Upper lobe of left lung (tissue), 6 donors: Measurements from ENCODE around the gene RASSF1. TPM values are rescaled to one million over a fixed set of nuclear protein-coding genes. Genes with fewer than 3 reads are reported as not detected.
A peak's percentile ranks its signal among the peaks of the same experiment; 100 is the strongest.

ENCODE experiments used
- ATAC-seq, 2 donors: fragments of 200-7000 bp; cut with Tn5 transposase; one replicate each; pipeline ENCODE4 v1.9.1; 2022; ENCODE audit warnings: mild to moderate bottlenecking in 2 of 2, moderate library complexity in 2 of 2; ENCODE audit not compliant: low FRiP score in 2 of 2
- DNase-seq, 2 donors: peaks; one replicate each; pipeline ENCODE4 v3.0.0-alpha.2; 2019 to 2020
- H3K27ac ChIP-seq, 4 donors: fragments of 200-600 bp; sonication (generic); one replicate each; pipeline ENCODE4 v1.5.1; 2016 to 2019
- H3K27me3 ChIP-seq, 4 donors: fragments of 200-600 bp; sonication (generic); one replicate each; pipeline ENCODE4 v1.5.1; 2017 to 2019
- H3K36me3 ChIP-seq, 4 donors: fragments of 200-600 bp; sonication (generic); one replicate each; pipeline ENCODE4 v1.5.1; 2016 to 2019
- H3K4me1 ChIP-seq, 4 donors: fragments of 200-600 bp; sonication (generic); one replicate each; pipeline ENCODE4 v1.5.1; 2018 to 2019
- H3K4me3 ChIP-seq, 4 donors: fragments of 200-600 bp; sonication (generic); one replicate each; pipeline ENCODE4 v1.5.1; 2017 to 2019; ENCODE audit warnings: mild to moderate bottlenecking in 2 of 4, moderate library complexity in 1 of 4
- H3K9me3 ChIP-seq, 4 donors: fragments of 200-600 bp; sonication (generic); one replicate each; pipeline ENCODE4 v1.5.1; 2018 to 2019
- EP300 ChIP-seq, 4 donors: sonication (generic); formaldehyde crosslinking; IDR thresholded peaks; one replicate each; pipeline ENCODE4 v1.5.1; 2017; ENCODE audit warnings: antibody characterized with exemption in 4 of 4, control low read depth in 2 of 4
- POLR2A ChIP-seq, 4 donors: fragments of 450-650 bp; IDR thresholded peaks; one replicate each; pipeline ENCODE4 v1.5.1; 2016 to 2017; ENCODE audit warnings: antibody characterized with exemption in 4 of 4, mild to moderate bottlenecking in 2 of 4
- POLR2AphosphoS5 ChIP-seq, 2 donors: sonication (generic); formaldehyde crosslinking; IDR thresholded peaks; one replicate each; pipeline ENCODE4 v1.5.1; 2017; ENCODE audit warnings: antibody characterized with exemption in 2 of 2
- WGBS, 2 donors: methylation state at CpG; one replicate each; pipeline ENCODE4 v1.1.5; 2017 to 2018; 5-methylcytosine and 5-hydroxymethylcytosine counted together
- total RNA-seq, 6 donors: library from RNA; depleted of rRNA in 4 of 6; stranded (reverse); fragments of >200 nt in 4 of 6; gene quantifications; one replicate each; pipeline versions ENCODE4 v1.1.0 to v1.2.1, GENCODE V29; 2016 to 2021
- TF ChIP-seq, protein P1 (sequence below), 6 experiments: fragments of 450-650 bp in 4 of 6; fragments of 200-600 bp in 2 of 6; sonication (generic) in 2 of 6; IDR thresholded peaks; one replicate each; pipeline ENCODE4 v1.5.1; 2016 to 2019; ENCODE audit warnings: antibody characterized with exemption in 6 of 6
- donor health status: DM: no; HTN: no; CAD: no; lungs with moderate emphysema.
- donor health status: DM: no; HTN: yes; CAD: no; lungs with severe emphysema.

The RASSF1 gene
- total RNA-seq, 6 donors from 2014 or later = 42.7 to 78.9 (median 47.7) TPM

DNA sequence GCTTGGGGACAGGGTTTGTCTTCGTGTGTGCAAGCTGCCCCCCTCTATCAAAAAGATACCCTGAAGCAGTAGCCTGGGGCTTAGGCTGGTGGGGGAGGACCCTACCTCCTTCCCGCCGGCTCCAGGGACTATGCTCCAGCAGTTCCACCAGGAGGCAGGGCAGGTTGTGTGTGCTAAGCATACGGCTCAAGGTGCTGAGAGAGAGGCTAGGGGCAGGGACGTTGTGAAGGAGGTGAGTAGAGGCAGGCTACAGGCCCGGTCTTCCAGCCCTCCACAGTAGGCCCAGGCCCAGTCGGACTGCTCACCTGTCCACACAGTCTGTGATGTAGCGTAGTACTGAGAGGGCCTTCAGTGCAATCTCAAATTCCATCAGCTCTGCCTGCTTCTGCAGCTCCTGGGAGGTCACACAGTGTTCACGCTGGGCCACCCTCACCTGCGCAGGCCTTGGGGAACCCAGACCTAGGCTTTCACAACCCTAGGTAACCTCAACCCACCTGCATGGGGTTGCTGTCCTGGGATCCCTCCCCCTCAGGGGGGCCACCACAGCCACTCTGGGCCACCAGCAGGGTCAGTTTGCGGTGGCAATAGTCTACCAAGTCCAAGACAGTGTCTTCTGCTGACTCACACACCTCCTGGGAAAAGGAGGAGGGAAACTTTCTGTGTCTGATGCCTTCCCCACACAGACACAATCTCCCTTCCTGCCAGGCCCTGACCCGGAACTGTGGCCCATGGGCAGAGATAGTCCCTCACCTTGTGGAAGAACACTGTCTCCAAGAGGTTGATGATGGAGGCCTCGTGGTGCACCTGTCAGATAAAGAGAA is 2.4 kb upstream of the RASSF1 start:
- ATAC-seq = no peak
- DNase-seq = peak in 1 of 2 donors; percentile 34
- WGBS, 2 donors = 90 to 97% methylated on average over 6 to 13 of the region's 13 CpGs
- Histone ChIP-seq H3K27me3 (no peaks in the 10 kb centered on the region), H3K36me3 (peaks cover 0 to 7% (median 6%) of the 10 kb centered on the region in 4 donors), H3K4me3 (no peak overlapping the region), H3K9me3 (no peaks in the 10 kb centered on the region), H3K27ac (no peak overlapping the region), H3K4me1 (peaks cover 41 to 63% (median 52%) of the 10 kb centered on the region in 4 donors)
- TF ChIP-seq POLR2AphosphoS5 (IDR thresholded peaks at IDR 0.05) (no peak), EP300 (IDR thresholded peaks at IDR 0.05) (no peak), POLR2A (IDR thresholded peaks at IDR 0.05) (no peak)
- TF ChIP-seq, protein P1, sequence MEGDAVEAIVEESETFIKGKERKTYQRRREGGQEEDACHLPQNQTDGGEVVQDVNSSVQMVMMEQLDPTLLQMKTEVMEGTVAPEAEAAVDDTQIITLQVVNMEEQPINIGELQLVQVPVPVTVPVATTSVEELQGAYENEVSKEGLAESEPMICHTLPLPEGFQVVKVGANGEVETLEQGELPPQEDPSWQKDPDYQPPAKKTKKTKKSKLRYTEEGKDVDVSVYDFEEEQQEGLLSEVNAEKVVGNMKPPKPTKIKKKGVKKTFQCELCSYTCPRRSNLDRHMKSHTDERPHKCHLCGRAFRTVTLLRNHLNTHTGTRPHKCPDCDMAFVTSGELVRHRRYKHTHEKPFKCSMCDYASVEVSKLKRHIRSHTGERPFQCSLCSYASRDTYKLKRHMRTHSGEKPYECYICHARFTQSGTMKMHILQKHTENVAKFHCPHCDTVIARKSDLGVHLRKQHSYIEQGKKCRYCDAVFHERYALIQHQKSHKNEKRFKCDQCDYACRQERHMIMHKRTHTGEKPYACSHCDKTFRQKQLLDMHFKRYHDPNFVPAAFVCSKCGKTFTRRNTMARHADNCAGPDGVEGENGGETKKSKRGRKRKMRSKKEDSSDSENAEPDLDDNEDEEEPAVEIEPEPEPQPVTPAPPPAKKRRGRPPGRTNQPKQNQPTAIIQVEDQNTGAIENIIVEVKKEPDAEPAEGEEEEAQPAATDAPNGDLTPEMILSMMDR (IDR thresholded peaks at IDR 0.05) = no peak

DNA sequence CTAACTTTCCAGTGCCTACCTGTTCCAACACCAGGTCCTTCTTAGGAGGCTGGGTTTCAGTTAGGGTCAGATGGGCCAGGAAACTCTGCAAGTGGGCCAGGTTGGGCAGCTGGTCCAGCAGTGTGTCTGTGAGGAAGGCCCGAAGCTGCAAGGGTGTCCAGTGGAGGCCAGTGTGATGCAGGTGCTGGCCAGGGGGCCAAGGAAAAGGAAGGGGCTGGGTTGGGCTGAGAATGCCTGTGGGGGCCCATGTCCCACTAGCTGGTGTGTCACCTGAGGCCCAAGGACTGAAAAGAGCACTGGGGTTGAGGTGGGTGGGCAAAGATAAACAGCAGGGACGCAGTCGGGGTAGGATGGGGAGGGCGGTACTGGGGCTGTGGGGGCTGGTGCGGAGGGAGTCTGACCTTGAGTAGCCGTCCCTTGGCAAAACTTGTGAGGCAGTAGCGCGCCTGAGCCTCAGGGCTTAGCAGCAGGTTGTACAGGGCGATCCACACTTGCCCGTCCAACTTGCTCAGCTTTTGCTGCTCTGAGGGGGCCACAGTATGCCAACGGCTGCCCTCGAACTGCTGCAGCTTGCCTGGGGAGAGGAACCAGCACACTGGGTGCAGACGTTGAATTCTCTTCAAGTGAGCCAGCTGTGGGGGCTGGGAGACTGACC is 1.5 kb upstream of the RASSF1 start:
- WGBS, 2 donors = 91 to 93% methylated on average over 10 to 12 of the region's 13 CpGs
- peak overlapping the region in 1 of 4 donors; percentile 97 for H3K27ac ChIP-seq
- no peak for ATAC-seq
- no peak for TF ChIP-seq POLR2AphosphoS5 (IDR thresholded peaks at IDR 0.05)
- no peak for TF ChIP-seq EP300 (IDR thresholded peaks at IDR 0.05)
- TF ChIP-seq, protein P1 (IDR thresholded peaks at IDR 0.05) = no peak
- no peak for TF ChIP-seq POLR2A (IDR thresholded peaks at IDR 0.05)
- no peaks in the 10 kb centered on the region for H3K27me3 ChIP-seq
- H3K4me3 ChIP-seq = no peak overlapping the region
- H3K9me3 ChIP-seq = no peaks in the 10 kb centered on the region
- peaks cover 37 to 61% (median 54%) of the 10 kb centered on the region in 4 donors for H3K4me1 ChIP-seq
- peak in 1 of 2 donors; percentile 40 for DNase-seq
- no peaks in the 10 kb centered on the region for H3K36me3 ChIP-seq

DNA sequence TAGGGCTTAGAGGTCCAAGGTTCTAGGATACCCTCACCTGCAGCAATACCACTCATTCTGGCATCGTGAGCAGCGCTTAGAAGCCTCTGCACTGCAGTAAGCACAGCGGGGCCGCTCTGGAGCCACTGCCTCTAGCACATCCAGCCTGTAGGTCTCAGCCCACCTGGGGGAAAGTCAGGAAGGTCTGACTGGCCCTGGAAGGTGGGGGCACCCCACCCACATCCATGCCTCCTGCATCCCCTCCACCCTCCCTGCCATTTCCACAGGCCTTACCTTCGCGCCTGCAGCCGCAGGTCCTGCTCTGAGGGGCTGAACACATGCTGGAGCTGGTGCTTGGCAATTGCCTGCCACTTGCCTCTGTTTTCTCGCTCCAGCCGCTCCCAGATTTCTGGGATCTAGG is 901 bp upstream of the RASSF1 start:
- DNase-seq (peak in 1 of 2 donors; percentile 38), ATAC-seq (no peak)
- WGBS, 2 donors = 96 to 100% methylated on average over 6 to 9 of the region's 9 CpGs
- no peaks in the 10 kb centered on the region for H3K36me3 ChIP-seq
- peaks cover 37 to 60% (median 55%) of the 10 kb centered on the region in 4 donors for H3K4me1 ChIP-seq
- no peaks in the 10 kb centered on the region for H3K9me3 ChIP-seq
- no peaks in the 10 kb centered on the region for H3K27me3 ChIP-seq
- H3K27ac ChIP-seq = peak overlapping the region; percentile 92 to 99 (median 96)
- H3K4me3 ChIP-seq = peak overlapping the region in 3 of 4 donors; percentile 53 to 75 (median 74)
- TF ChIP-seq, protein P1 (IDR thresholded peaks at IDR 0.05) = no peak
- TF ChIP-seq POLR2A (IDR thresholded peaks at IDR 0.05) (no peak), POLR2AphosphoS5 (IDR thresholded peaks at IDR 0.05) (no peak), EP300 (IDR thresholded peaks at IDR 0.05) (no peak)

DNA sequence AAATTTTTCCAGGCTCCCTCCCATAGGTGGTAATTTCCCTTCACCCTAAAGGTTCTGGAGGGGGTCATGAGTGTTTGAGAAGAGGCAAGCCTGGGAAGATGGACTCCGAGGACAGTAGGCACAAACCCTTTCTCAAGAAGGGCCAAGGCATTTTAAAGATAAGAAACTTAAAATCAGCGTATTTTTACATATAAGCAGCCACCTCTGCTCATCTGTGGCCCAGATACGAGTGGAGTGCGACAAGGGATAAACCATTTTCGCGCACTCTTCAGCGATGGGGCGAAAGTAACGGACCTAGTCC is 539 bp downstream of the RASSF1 start:
- Histone ChIP-seq H3K9me3 (no peaks in the 10 kb centered on the region), H3K27ac (peak overlapping the region; percentile 92 to 99 (median 96)), H3K4me3 (peak overlapping the region; percentile 36 to 75 (median 64)), H3K36me3 (no peaks in the 10 kb centered on the region), H3K27me3 (no peaks in the 10 kb centered on the region), H3K4me1 (peaks cover 39 to 63% (median 58%) of the 10 kb centered on the region in 4 donors)
- no peak for DNase-seq
- ATAC-seq = no peak
- 29 to 32% methylated on average over 9 of the region's 9 CpGs for WGBS, 2 donors
- TF ChIP-seq POLR2A (IDR thresholded peaks at IDR 0.05) (no peak), POLR2AphosphoS5 (IDR thresholded peaks at IDR 0.05) (no peak), EP300 (IDR thresholded peaks at IDR 0.05) (no peak)

DNA sequence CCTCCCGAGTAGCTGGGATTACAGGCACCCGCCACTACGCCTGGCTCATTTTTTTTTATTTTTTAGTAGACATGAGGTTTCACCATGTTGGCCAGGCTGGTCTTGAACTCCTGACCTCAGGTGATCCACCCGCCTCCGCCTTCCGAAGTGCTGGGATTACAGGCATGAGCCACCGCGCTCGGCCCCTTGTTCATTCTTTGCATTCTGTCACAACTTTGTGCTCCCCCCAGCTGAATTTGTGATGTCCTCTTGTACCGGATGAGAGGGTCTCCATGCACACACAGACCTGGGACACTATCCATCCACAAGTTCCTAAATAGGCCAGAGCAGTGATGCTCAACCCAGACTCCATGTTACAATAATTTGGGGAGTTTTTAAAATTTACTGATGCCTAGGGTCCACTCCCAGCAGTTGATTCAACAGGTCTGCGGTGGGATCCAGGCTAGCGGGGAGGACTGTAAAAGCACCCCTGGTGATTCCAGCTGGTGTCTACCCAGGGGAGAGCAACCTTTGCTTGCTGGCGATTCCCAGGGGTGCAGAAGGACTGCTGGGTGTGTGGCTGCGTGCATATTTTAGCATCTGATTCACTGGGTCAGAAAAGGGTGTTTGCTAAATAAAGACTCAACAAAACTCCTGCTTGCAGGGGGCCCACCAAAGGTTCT is 1.0 kb downstream of the RASSF1 start:
- no peak for ATAC-seq
- Histone ChIP-seq H3K9me3 (no peaks in the 10 kb centered on the region), H3K27me3 (no peaks in the 10 kb centered on the region), H3K27ac (peak overlapping the region; percentile 92 to 99 (median 96)), H3K36me3 (no peaks in the 10 kb centered on the region), H3K4me1 (peaks cover 43 to 65% (median 60%) of the 10 kb centered on the region in 4 donors), H3K4me3 (peak overlapping the region in 3 of 4 donors; percentile 53 to 75 (median 74))
- no peak for DNase-seq
- TF ChIP-seq POLR2AphosphoS5 (IDR thresholded peaks at IDR 0.05) = no peak
- no peak for TF ChIP-seq EP300 (IDR thresholded peaks at IDR 0.05)
- TF ChIP-seq, protein P1 (IDR thresholded peaks at IDR 0.05) = no peak
- TF ChIP-seq POLR2A (IDR thresholded peaks at IDR 0.05) = no peak
- WGBS, 2 donors = 74 to 76% methylated on average over 13 to 14 of the region's 14 CpGs
